GM23338 (cell line): Measurements from ENCODE around the gene FYN. TPM values are rescaled to one million over a fixed set of nuclear protein-coding genes. Genes with fewer than 3 reads are reported as not detected.

Experiments used
- ATAC-seq: fragments of 200-7000 bp; cut with Tn5 transposase; 3 replicates; pipeline ENCODE4 v1.9.1; 2020
- DNase-seq: peaks from one replicate; pipeline ENCODE4 v3.0.0-alpha.2; 2015; ENCODE audit warnings: low spot score
- H2AFZ ChIP-seq: fragments of 200-600 bp; sonication (generic); 2 replicates; pipeline ENCODE4 v1.8.0; 2016; ENCODE audit warnings: antibody characterized with exemption, mild to moderate bottlenecking, moderate library complexity
- H3F3A ChIP-seq: fragments of 200-600 bp; sonication (generic); replicated peaks from 2 replicates; pipeline ENCODE4 v1.8.0; 2017; ENCODE audit warnings: antibody characterized with exemption, mixed run types, low read depth
- H3K27ac ChIP-seq: fragments of 200-600 bp; sonication (generic); 2 replicates; pipeline ENCODE4 v1.6.1; 2016; ENCODE audit warnings: low read depth
- H3K27me3 ChIP-seq: fragments of 200-600 bp; sonication (generic); 2 replicates; pipeline ENCODE4 v1.8.0; 2016; ENCODE audit warnings: mild to moderate bottlenecking, mixed run types, moderate library complexity; ENCODE audit not compliant: insufficient read depth
- H3K36me3 ChIP-seq: fragments of 200-600 bp; sonication (generic); 2 replicates; pipeline ENCODE4 v1.8.0; 2016; ENCODE audit warnings: mild to moderate bottlenecking; ENCODE audit not compliant: insufficient read depth
- H3K4me1 ChIP-seq: fragments of 200-600 bp; sonication (generic); 2 replicates; pipeline ENCODE4 v1.8.0; 2016; ENCODE audit warnings: mild to moderate bottlenecking, moderate library complexity; ENCODE audit not compliant: insufficient read depth
- H3K4me2 ChIP-seq: fragments of 200-600 bp; sonication (generic); 2 replicates; pipeline ENCODE4 v1.7.1; 2017; ENCODE audit warnings: mixed run types
- H3K4me3 ChIP-seq: fragments of 200-600 bp; sonication (generic); 2 replicates; pipeline ENCODE4 v1.6.1; 2016; ENCODE audit warnings: mixed run types
- H3K79me2 ChIP-seq: fragments of 200-600 bp; sonication (generic); replicated peaks from 2 replicates; pipeline ENCODE4 v1.8.0; 2017; ENCODE audit warnings: mild to moderate bottlenecking; ENCODE audit not compliant: insufficient read depth
- H3K9me2 ChIP-seq: fragments of 200-600 bp; sonication (generic); 2 replicates; pipeline ENCODE4 v1.8.0; 2017; ENCODE audit not compliant: insufficient read depth
- H4K20me1 ChIP-seq: fragments of 200-600 bp; sonication (generic); replicated peaks from 2 replicates; pipeline ENCODE4 v1.8.0; 2017; ENCODE audit warnings: mild to moderate bottlenecking; ENCODE audit not compliant: insufficient read depth
- H3K27ac Mint-ChIP-seq: 2 replicates; pipeline ENCODE4 v1.8.0; 2020; ENCODE audit warnings: inconsistent platforms, mild to moderate bottlenecking, moderate library complexity, mixed read lengths
- H3K27me3 Mint-ChIP-seq: 3 replicates; pipeline ENCODE4 v1.8.0; 2022; ENCODE audit warnings: low read depth, mild to moderate bottlenecking, moderate library complexity, mixed read lengths, inconsistent platforms; ENCODE audit not compliant: insufficient read depth, poor library complexity
- H3K36me3 Mint-ChIP-seq: 3 replicates; pipeline ENCODE4 v1.8.0; 2021; ENCODE audit warnings: low read depth, mild to moderate bottlenecking, inconsistent platforms, moderate library complexity, mixed read lengths
- H3K4me1 Mint-ChIP-seq: 3 replicates; pipeline ENCODE4 v1.8.0; 2020; ENCODE audit warnings: mild to moderate bottlenecking, inconsistent platforms, mixed read lengths
- H3K4me3 Mint-ChIP-seq: 3 replicates; pipeline ENCODE4 v1.8.0; 2021; ENCODE audit warnings: moderate library complexity, mild to moderate bottlenecking, inconsistent platforms, mixed read lengths
- H3K9me3 Mint-ChIP-seq: 3 replicates; pipeline ENCODE4 v1.8.0; 2020; ENCODE audit warnings: moderate library complexity, mild to moderate bottlenecking, inconsistent platforms, mixed read lengths
- CREB1 ChIP-seq: fragments of 250-450 bp; sonication (Bioruptor Pico); IDR thresholded peaks from 2 replicates; pipeline ENCODE4 v1.5.0; 2020; ENCODE audit warnings: low read depth, mild to moderate bottlenecking, moderate library complexity
- CTCF ChIP-seq, 2 experiments: fragments of 200-600 bp in 1 of 2; sonication (generic) in 1 of 2; conservative IDR thresholded peaks; 2 replicates each; pipeline versions ENCODE4 v1.5.1 to v1.6.1; 2016 to 2017; ENCODE audit warnings: antibody characterized with exemption in 2 of 2, low read depth in 2 of 2, mild to moderate bottlenecking in 2 of 2, moderate library complexity in 1 of 2
- ETS1 ChIP-seq: IDR thresholded peaks from 2 replicates; pipeline ENCODE4 v1.6.1; 2016; ENCODE audit warnings: antibody characterized with exemption
- EZH2 ChIP-seq: fragments of 200-600 bp; sonication (generic); IDR thresholded peaks from one replicate; pipeline ENCODE4 v1.8.0; 2017; ENCODE audit warnings: antibody characterized with exemption, mild to moderate bottlenecking, low read depth; ENCODE audit not compliant: unreplicated experiment
- EZH2phosphoT487 ChIP-seq: fragments of 200-600 bp; sonication (generic); IDR thresholded peaks from one replicate; pipeline ENCODE4 v1.8.1; 2018; ENCODE audit warnings: antibody characterized with exemption; ENCODE audit not compliant: unreplicated experiment
- POLR2AphosphoS5 ChIP-seq: IDR thresholded peaks from 2 replicates; pipeline ENCODE4 v1.6.1; 2016; ENCODE audit warnings: antibody characterized with exemption, low read depth
- REST ChIP-seq: IDR thresholded peaks from one replicate; pipeline ENCODE4 v1.6.1; 2018; ENCODE audit warnings: antibody characterized with exemption; ENCODE audit not compliant: unreplicated experiment
- STAT1 ChIP-seq: IDR thresholded peaks from one replicate; pipeline ENCODE4 v1.6.1; 2016; ENCODE audit warnings: antibody characterized with exemption; ENCODE audit not compliant: unreplicated experiment
- ZNF114 ChIP-seq: fragments of 250-450 bp; sonication (Bioruptor Pico); IDR thresholded peaks from 2 replicates; pipeline ENCODE4 v1.5.0; 2020; ENCODE audit warnings: mild to moderate bottlenecking, moderate library complexity
- polyA plus RNA-seq: library from polyadenylated mRNA; unstranded; fragments of >200 nt; fragmentation: Nextera tagmentation; extraction: Ambion mirVana; gene quantifications from 2 replicates; pipeline ENCODE4 v1.2.1, GENCODE V29; 2016
- total RNA-seq: library from RNA; depleted of rRNA; stranded (reverse); fragments of >200 nt; shearing (Covaris generic); gene quantifications from 2 replicates; pipeline ENCODE4 v1.2.3, GENCODE V29; 2014

The FYN gene
- total and polyA plus RNA-seq, 2 experiments from 2014 or later = 46.8 to 143 TPM

GRCh38 chr6:111871725-111872400 is 1.4 kb downstream of the FYN start (continued):
- no peak for TF ChIP-seq CTCF (conservative IDR thresholded peaks at IDR 0.05; ENCODE audit: low read depth in 2 of 2)
- no peak for TF ChIP-seq ZNF114 (CRISPR knock-in tag)
- no peak for TF ChIP-seq ETS1
- TF ChIP-seq EZH2 = no peak
- no peak for TF ChIP-seq STAT1

DNA sequence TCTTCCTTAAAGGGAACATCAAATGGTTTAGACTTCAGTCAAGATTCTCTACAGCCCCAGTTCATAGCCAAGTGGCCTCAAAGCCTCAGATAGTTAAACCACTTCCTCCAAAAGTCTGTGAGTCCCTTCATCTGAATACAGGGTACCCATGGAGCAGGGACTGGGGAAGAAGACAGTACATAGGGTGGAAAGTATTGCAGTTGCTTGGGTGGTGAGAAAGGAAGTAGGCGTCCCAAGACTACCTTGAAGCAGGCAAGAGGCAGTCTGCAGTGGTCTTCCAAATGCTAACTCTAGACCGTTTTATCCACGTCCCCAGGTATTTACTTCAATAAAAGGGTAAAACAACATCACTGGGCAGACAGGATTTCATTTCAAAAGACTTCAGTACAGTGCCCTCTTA is 2.0 kb downstream of the FYN start:
- peaks cover 54% of the 10 kb centered on the region for H3K4me1 ChIP-seq
- H4K20me1 ChIP-seq = peaks cover 6% of the 10 kb centered on the region
- no peak overlapping the region for H2AFZ ChIP-seq
- H3K36me3 ChIP-seq = no peaks in the 10 kb centered on the region
- DNase-seq = no peak
- no peaks in the 10 kb centered on the region for H3K9me2 ChIP-seq
- H3F3A ChIP-seq = 0 out of 2 replicates have a peak, but pooled peaks cover 5% of the 10 kb centered on the region
- Mint-ChIP-seq H3K27ac (no peak overlapping the region), H3K4me1 (peaks cover 56% of the 10 kb centered on the region), H3K9me3 (no peaks in the 10 kb centered on the region), H3K27me3 (peaks cover 13% of the 10 kb centered on the region), H3K36me3 (no peaks in the 10 kb centered on the region; the same call in 2 of the 3 replicates), H3K4me3 (peak overlapping the region; percentile 84)
- TF ChIP-seq ETS1 (no peak), POLR2AphosphoS5 (no peak), CREB1 (CRISPR knock-in tag) (no peak), ZNF114 (CRISPR knock-in tag) (no peak), EZH2phosphoT487 (no peak), REST (no peak)
- no peak for ATAC-seq
- peak overlapping the region; percentile 75 for H3K4me2 ChIP-seq
- peaks cover 59% of the 10 kb centered on the region for H3K79me2 ChIP-seq
- H3K4me3 ChIP-seq = peak overlapping the region; percentile 62
- no peaks in the 10 kb centered on the region for H3K27me3 ChIP-seq
- H3K27ac ChIP-seq = no peak overlapping the region
